NCI-H446 treated with DMSO at 0.1 percent for 48 hours (cell line): ENCODE measurements around the gene KMT2B.
A peak's percentile ranks its signal among the peaks of the same experiment; 100 is the strongest.
"Not testable (repeated sequence)": the region's sequence is repeated elsewhere in the genome, so short reads cannot be mapped to it uniquely, and the experiment has no call there.

Experiments
- DNase-seq: peaks from one replicate; lab custom pipeline; 2025; lab: John Stamatoyannopoulos, UW

Gene KMT2B

GRCh38 chr19:35757231-35757748 lies 39.5 kb downstream of the KMT2B start:
- peak; percentile 97 for DNase-seq

- peak; percentile 99 for DNase-seq
Observed at GRCh38 chr19:35757749-35758608, 40.2 kb downstream of the KMT2B start, which contains the start of gene PROSER3. PROSER3 (plus strand) TSS chr19:35758176; CDS start chr19:35758216, 40 bp downstream.

DNA sequence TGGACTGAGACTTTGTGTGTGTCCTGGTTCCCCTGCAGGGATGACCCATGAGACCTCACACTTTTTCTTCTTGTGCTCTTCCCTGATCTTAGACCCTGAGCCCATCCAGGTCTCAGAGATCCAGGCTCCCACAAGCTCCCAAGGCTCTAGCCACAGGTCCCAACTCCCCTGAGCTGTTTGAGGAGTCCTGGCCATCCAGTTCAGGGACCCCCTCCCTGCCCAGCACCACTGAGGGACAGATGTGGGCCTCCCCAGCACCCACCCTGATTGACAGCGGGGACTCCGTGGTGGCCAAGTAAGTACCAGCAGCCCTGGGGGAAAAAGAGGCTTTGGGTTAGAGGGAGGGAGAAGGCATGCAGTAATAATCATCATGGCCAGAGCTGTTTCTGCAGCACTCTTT lies 41.9 kb downstream of the KMT2B start:
- no peak for DNase-seq

DNA sequence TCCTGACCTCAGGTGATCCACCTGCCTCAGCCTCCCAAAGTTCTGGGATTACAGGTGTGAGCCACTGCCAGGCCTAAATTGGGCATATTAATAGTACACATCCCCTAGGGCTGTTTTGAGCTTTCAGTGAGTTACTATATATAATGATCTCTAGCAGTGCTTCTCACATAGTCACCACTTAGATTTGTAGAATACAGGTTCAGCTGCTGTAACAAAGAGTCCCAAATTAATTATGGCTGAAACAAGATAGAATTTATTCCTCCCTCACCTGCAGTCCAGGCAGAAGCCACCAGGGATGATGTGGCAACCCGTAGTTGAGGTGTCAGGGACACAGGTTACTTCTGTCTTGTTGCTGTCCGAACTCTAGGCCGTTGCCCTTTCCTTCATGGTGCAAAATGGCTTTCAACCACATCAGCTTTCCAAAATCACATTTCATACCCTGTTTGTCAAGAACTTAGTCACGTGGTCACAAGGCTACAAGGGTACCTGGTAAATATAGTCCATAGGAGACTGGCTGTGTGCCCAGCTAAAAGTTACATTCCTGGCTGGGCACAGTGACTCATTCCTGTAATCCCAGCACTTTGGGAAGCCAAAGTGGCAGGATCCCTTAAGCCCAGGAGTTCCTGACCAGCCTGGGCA lies 43.0 kb downstream of the KMT2B start:
- no peak for DNase-seq

DNA sequence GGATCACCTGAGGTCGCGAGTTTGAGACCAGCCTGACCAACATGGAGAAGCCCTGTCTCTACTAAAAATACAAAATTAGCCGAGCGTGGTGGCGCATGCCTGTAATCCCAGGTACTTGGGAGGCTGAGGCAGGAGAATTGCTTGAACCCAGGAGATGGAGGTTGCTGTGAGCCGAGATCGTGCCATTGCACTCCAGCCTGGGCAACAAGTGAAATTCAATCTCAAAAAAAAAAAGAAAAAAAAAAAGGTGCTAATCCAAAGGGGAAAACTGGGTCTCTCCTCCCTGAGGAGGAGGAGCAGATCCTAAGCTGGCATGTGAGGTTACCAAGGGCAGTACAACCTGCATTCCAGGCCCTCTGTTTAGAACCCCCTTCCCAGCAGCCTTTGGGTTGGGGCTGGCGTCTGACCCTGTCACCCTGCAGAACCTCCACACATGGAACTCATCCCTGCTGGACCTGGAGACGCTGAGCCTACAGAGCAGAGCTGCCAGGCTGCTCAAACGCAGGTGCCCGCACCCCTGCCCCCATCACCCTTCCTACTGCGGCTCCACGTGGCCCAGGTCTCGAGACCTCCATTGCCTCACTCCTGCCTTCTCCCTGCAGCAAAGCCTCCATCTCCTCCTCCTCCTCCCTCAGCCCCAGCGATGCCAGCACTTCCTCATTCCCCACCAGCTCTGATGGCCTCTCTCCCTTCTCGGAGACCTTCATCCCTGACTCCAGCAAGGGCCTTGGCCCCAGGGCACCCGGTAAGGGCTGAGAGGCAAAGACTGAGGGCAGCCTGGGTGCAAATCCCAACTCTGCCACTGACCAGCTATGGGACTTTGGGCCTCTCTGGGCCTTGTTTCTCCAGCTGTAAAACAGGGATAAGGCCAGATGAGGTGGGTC lies 46.9 kb downstream of the KMT2B start:
- no peak for DNase-seq

- DNase-seq = no peak
Observed at GRCh38 chr19:35766571-35767104, 48.8 kb downstream of the KMT2B start.

DNA sequence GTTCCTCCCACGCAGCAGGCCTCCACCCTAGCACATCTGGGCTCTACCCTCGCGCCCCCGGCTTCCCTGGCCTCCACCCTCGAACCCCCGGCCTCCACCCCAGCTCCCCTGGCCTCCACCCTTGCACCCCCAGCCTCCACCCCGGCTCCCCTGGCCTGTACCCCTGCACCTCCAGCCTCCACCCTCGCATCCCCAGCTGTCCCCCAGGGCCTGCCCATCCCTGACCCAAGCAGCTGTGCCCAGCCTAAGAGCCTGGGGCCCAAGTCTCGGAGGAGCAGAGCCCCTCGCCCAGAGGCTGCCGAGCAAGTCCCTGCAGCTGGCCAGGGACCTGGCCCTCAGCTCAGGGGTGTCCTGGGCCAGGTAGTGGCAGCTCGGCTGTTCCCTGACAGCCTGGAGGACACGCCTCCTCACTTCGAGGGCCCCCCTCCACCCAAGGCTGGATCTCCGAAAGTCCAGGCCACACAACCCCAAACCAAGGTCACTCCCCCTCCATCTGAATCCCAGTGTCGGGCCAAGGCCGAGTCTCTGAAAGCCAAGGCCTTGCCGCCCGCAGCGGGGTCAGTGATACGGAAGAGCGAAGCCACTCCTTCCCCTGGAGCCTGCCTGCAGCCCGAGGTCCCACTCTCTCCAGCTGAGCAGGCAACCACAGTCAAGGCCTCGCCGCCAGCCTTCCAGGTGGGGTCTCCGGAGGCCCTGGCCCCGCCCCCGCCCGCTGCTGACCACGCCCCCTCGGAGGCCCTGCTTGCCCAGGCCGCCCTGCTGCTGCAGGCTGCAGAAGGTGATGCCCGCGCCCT lies 49.7 kb downstream of the KMT2B start:
- DNase-seq = no peak

DNA sequence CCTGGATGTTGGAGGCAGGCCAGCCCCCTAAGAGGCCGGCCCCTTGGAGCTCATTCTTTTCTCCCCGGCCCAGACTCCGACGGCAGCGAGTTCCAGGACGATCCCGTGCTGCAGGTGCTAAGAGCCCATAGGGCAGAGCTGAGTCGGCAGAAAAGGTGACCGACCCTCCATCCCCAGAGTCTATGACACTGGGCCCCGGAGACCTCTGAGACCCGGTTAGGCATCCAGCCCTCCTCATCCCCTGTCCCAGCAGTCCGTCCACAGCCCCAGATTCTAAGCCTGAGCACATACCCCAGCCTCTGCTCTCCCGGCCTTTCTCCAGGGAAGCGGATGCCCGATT lies 50.2 kb downstream of the KMT2B start:
- DNase-seq = no peak

- not testable (repeated sequence) for DNase-seq
Observed at GRCh38 chr19:35772362-35772761, 54.6 kb downstream of the KMT2B start.

GRCh38 chr19:35773020-35773806 lies 55.4 kb downstream of the KMT2B start:
- DNase-seq = no peak

DNA sequence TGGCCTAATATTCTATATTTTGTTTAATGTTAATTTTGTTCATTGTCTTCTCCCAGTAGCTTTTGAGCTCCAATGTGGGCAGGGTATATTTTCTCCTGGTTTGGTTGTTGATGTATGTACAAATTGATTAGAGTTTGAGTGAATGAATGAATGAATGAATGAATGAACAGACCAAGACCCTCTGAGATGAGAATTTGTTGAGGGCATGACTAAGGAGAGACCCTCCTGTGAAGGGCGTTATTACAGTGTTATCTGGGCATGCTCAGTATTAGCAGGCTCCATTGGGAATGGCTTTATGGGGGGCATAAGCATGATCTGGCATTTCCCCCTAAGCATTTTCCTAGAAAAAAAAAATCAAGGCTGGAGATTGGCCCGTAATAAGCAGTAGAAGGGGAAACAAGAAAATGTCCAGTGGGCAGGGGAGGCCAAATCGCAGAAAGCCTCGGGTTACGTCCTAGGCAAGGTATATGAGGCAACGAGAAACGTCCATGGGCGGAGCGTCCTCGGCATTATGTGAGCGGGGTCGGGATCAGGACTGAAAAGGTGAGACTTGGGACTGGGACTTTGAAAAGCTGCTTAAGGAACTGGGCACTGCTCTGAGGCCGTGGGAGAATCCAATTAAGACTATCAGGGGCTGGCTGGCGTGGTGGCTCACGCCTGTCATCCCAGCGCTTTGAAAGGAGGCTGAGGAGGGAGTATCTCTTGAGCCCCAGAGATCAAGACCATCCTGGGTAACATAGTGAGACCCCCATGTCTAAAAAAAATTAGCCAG lies 56.7 kb downstream of the KMT2B start:
- DNase-seq = no peak

- no peak for DNase-seq
Observed at GRCh38 chr19:35775046-35775297, 57.2 kb downstream of the KMT2B start.

GRCh38 chr19:35775298-35776101 lies 57.7 kb downstream of the KMT2B start, which contains the start of gene ARHGAP33:
ARHGAP33 (plus strand) TSS chr19:35775564; CDS start chr19:35775659, 95 bp downstream.
- peak; percentile 94 for DNase-seq

DNA sequence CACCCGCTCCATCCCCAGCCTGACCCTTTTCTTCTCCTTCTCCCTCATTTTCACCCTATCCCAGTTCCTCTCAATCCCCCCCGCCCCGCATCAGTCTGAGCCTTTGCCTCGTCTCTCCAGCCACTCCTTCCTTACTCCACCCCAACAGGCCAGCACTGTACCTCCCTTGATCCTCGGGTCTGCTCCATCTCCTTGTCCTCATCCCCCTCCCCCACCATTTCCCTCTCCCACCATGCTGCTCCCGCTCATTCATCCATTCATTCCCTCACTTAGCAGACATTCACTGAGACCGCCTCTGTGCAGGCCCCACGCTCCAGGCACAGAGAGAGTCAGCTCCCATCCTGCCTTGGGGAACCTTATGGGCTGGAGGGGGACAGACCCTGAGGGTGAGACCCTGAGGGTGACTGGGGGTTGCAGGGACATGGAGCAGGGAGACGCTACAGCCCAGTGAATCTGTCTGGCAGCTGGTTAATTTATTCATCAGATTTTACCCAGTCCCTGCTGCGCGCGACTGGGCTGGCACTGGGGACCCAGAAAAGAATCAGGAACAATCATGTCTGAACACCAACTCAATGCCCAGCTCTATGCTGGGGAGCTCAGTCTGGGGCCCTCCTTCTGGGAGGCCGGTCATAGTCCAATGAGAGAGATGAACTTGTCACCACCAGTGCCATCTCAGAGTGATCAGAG lies 58.4 kb downstream of the KMT2B start:
- DNase-seq = no peak

DNA sequence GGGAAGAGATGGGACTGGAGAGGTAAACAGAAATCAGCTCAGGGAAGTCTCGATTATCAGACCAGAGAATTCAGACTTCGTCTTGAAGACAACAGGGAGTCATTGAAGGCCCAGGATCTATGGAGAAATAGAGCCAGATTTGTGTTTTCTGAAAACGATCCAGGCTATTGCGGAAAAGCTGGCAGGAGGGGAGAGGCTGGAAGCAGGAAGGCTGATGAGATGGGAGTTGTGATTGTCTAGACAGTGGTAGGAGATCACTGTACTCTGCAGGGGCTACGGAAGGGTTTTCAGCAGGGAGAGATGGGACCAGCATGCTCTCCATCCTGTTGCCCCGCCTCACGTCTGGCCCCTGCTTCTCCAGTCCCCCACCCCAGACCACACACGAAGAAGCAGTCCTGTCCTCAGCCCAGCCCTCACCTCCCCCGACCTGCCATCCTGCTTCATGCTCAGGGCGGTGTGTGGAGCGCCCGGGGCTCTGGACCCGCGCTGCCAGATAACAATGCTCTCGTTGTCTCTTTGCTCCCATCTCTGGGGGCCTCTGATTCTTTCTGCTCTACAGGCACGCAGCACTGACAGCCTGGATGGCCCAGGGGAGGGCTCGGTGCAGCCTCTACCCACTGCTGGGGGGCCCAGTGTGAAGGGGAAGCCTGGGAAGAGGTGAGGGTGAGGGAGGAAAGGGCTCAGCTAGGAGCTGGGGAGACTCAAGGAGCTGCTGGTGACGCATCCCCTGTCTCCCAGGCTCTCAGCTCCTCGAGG lies 59.5 kb downstream of the KMT2B start:
- DNase-seq = no peak

GRCh38 chr19:35777961-35778360 lies 60.2 kb downstream of the KMT2B start:
- DNase-seq = no peak

DNA sequence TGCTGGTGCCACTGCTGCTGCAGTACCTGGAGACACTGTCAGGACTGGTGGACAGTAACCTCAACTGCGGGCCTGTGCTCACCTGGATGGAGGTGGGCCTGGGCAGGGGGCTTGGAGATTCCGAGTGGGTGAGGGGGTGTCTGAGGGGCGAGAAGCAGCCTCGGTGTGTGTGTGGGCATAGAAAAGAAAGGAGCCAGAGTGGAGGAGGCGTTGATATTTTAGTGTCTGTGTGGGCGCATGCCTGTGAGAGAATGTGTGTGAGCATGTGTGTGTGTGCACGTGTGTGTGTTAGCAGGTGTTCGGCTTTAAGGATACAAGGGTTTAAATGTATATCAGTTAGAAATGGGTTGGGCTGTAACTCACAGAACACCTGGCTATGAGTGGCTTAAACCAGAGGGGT lies 61.2 kb downstream of the KMT2B start:
- DNase-seq = no peak

DNA sequence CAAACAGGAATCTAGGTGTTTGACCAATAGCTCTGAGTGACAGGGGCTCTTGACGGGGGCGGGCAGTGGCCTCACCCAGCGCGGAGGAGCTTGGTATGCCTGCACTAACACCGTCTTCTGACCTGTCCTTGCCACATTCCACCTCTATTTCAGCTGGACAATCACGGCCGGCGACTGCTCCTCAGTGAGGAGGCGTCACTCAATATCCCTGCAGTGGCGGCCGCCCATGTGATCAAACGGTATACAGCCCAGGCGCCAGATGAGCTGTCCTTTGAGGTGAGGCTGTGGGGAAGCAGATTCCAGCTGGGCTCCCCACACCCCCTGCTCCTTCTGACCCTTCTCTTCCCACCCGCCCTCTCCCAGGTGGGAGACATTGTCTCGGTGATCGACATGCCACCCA lies 62.3 kb downstream of the KMT2B start:
- DNase-seq = no peak
